ENCODE results near the gene CFAP90. TPM values are rescaled to one million over a fixed set of nuclear protein-coding genes. Genes with fewer than 3 reads are reported as not detected.

The CFAP90 gene
- total RNA-seq, 1 donor from 2014 or later = not detected

DNA sequence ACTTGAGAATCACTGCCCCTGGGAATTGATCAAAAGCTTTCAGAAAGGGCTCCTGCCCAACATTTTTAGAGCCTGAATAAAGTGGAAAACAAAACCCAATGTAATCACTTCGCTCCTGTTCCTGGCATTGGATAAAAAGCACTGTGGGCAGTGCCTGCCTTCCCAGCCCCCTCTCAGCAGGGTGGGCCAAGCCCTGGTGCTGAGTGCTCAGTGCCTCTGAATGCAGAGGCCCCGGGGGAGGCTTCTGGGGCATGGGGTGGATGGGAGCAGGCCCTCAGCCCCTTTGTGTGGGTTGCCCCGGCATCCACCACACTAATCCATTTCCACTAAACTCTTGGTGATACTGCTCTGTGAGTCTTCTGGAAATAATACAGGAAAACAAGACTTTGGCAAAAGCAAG, 55.6 kb downstream of the CFAP90 start:
- no peak for DNase-seq (ENCODE audit: low read depth)
- Histone ChIP-seq H3K27me3 (ENCODE audit: control insufficient read depth, insufficient read depth, low read length) (no peaks in the 10 kb centered on the region), H3K36me3 (ENCODE audit: control insufficient read depth, insufficient read depth, low read length) (no peaks in the 10 kb centered on the region), H3K4me3 (ENCODE audit: low read depth, low read length) (no peak overlapping the region)
- FAIRE-seq = no peak
- TF ChIP-seq CTCF (IDR thresholded peaks at IDR 0.05; ENCODE audit: insufficient read depth, low read length, severe bottlenecking) = no peak

DNA sequence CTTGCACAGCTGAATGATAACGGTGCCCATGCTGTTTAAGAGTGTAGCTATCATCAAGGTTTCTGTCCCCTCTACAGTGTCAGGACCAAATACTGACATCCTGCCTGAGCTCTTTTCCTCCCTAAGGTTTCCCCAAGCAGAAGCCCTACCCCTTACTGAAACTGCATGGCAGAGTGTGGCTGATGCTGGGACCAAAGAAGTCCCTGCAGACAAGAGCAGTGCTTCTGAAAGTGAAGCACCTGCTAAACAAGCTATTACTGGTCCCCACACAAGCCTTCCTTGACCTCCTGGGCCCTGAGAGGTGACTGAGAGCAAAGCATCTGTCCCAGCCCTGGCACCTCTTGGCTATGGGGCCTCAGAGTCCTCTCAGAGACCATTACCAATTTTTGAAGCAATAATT, 56.1 kb downstream of the CFAP90 start:
- no peak for FAIRE-seq
- Histone ChIP-seq H3K27me3 (ENCODE audit: control insufficient read depth, insufficient read depth, low read length) (no peaks in the 10 kb centered on the region), H3K4me3 (ENCODE audit: low read depth, low read length) (no peak overlapping the region), H3K36me3 (ENCODE audit: control insufficient read depth, insufficient read depth, low read length) (no peaks in the 10 kb centered on the region)
- DNase-seq (ENCODE audit: low read depth) = no peak
- TF ChIP-seq CTCF (IDR thresholded peaks at IDR 0.05; ENCODE audit: insufficient read depth, low read length, severe bottlenecking) = no peak

DNA sequence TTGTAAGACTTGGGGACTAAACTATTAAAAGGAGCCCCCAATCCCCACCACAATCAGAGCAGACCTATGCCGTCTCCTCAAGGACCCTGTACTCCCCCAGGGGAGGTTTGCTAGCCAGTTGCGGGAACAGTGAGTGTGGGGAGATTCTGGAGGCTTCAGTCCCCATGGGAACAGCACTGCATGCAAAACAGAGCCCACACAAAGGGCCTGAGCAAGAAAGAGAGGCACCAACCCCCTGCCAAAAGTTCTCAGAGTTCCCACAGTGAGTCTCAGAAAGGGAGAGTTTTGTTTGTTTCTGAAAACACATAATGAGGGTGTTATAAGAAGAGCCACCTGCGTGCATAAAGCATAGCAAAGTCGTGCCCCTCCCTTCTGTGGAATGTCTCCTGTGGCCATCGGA, 56.6 kb downstream of the CFAP90 start:
- DNase-seq (ENCODE audit: low read depth) (no peak), FAIRE-seq (no peak)
- Histone ChIP-seq H3K36me3 (ENCODE audit: control insufficient read depth, insufficient read depth, low read length) (no peaks in the 10 kb centered on the region), H3K27me3 (ENCODE audit: control insufficient read depth, insufficient read depth, low read length) (no peaks in the 10 kb centered on the region), H3K4me3 (ENCODE audit: low read depth, low read length) (no peak overlapping the region)
- no peak for TF ChIP-seq CTCF (IDR thresholded peaks at IDR 0.05; ENCODE audit: insufficient read depth, low read length, severe bottlenecking)

DNA sequence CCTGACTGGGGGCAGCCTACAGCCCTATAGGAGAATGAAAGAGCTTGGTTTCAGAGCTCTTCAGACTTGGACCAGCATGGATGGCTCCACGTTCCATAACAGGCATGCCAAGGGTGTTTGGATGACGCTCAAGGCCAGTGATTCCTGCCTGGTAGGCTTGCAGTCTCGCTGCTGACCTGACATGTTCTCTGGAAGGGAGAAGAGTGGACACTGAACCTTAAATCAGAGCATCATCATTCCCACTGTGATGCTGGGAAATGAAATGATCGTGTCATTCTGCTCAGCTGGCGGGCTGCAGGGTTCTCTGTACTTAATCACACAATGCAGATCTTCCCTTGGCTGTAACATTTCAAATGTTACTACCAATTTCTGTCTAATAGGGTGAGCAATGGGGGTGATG, 57.0 kb downstream of the CFAP90 start:
- no peak for TF ChIP-seq CTCF (IDR thresholded peaks at IDR 0.05; ENCODE audit: insufficient read depth, low read length, severe bottlenecking)
- no peaks in the 10 kb centered on the region for H3K27me3 ChIP-seq (ENCODE audit: control insufficient read depth, insufficient read depth, low read length)
- no peak for FAIRE-seq
- H3K4me3 ChIP-seq (ENCODE audit: low read depth, low read length) = no peak overlapping the region
- H3K36me3 ChIP-seq (ENCODE audit: control insufficient read depth, insufficient read depth, low read length) = no peaks in the 10 kb centered on the region
- no peak for DNase-seq (ENCODE audit: low read depth)

GRCh38 chr5:7789567-7789966, 61.4 kb downstream of the CFAP90 start:
- TF ChIP-seq CTCF (IDR thresholded peaks at IDR 0.05; ENCODE audit: insufficient read depth, low read length, severe bottlenecking) = no peak
- H3K4me3 ChIP-seq (ENCODE audit: low read depth, low read length) = no peak overlapping the region
- FAIRE-seq = no peak
- no peaks in the 10 kb centered on the region for H3K27me3 ChIP-seq (ENCODE audit: control insufficient read depth, insufficient read depth, low read length)
- DNase-seq (ENCODE audit: low read depth) = no peak
- no peaks in the 10 kb centered on the region for H3K36me3 ChIP-seq (ENCODE audit: control insufficient read depth, insufficient read depth, low read length)

- TF ChIP-seq CTCF (IDR thresholded peaks at IDR 0.05; ENCODE audit: insufficient read depth, low read length, severe bottlenecking) = no peak
- Histone ChIP-seq H3K36me3 (ENCODE audit: control insufficient read depth, insufficient read depth, low read length) (no peaks in the 10 kb centered on the region), H3K4me3 (ENCODE audit: low read depth, low read length) (no peak overlapping the region), H3K27me3 (ENCODE audit: control insufficient read depth, insufficient read depth, low read length) (no peaks in the 10 kb centered on the region)
- FAIRE-seq (no peak), DNase-seq (ENCODE audit: low read depth) (no peak)
Measured at GRCh38 chr5:7787770-7788169, 63.2 kb downstream of the CFAP90 start.
